Esophagus muscularis mucosa (tissue), 3 donors: ENCODE data around the gene HSPB1.
"Not testable (repeated sequence)": the region's sequence is repeated elsewhere in the genome, so short reads cannot be mapped to it uniquely, and the experiment has no call there.

Source experiments
- POLR2A ChIP-seq: fragments of 450-650 bp; IDR thresholded peaks from one replicate; pipeline ENCODE4 v1.6.1; 2017; ENCODE audit warnings: antibody characterized with exemption, moderate library complexity, mild to moderate bottlenecking, low read depth
- TF ChIP-seq, protein P1 (sequence below), 3 experiments: fragments of 200-600 bp in 2 of 3; fragments of 450-650 bp in 1 of 3; sonication (generic) in 2 of 3; IDR thresholded peaks; one replicate each; pipeline ENCODE4 v1.5.1; 2017 to 2019; ENCODE audit warnings: antibody characterized with exemption in 3 of 3, mild to moderate bottlenecking in 2 of 3, moderate library complexity in 1 of 3

- TF ChIP-seq, protein P1, sequence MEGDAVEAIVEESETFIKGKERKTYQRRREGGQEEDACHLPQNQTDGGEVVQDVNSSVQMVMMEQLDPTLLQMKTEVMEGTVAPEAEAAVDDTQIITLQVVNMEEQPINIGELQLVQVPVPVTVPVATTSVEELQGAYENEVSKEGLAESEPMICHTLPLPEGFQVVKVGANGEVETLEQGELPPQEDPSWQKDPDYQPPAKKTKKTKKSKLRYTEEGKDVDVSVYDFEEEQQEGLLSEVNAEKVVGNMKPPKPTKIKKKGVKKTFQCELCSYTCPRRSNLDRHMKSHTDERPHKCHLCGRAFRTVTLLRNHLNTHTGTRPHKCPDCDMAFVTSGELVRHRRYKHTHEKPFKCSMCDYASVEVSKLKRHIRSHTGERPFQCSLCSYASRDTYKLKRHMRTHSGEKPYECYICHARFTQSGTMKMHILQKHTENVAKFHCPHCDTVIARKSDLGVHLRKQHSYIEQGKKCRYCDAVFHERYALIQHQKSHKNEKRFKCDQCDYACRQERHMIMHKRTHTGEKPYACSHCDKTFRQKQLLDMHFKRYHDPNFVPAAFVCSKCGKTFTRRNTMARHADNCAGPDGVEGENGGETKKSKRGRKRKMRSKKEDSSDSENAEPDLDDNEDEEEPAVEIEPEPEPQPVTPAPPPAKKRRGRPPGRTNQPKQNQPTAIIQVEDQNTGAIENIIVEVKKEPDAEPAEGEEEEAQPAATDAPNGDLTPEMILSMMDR (IDR thresholded peaks at IDR 0.05) = not testable (repeated sequence)
- TF ChIP-seq POLR2A = not testable (repeated sequence)
Measured at GRCh38 chr7:76292911-76293310, 9.6 kb upstream of the HSPB1 start.
